Astrocyte (in vitro differentiated cells and primary cell): ENCODE data around the gene SLC35A2.
"Not testable (repeated sequence)": the region's sequence is repeated elsewhere in the genome, so short reads cannot be mapped to it uniquely, and the experiment has no call there.

ENCODE experiments used
- EZH2 ChIP-seq: IDR thresholded peaks from 2 replicates; pipeline ENCODE4 v1.6.1; 2012; ENCODE audit warnings: mild to moderate bottlenecking, low read length, inconsistent platforms; ENCODE audit not compliant: insufficient read depth
- TF ChIP-seq, protein P1 (sequence below): IDR thresholded peaks from 2 replicates; pipeline ENCODE4 v1.5.1; 2011; ENCODE audit warnings: low read depth, mild to moderate bottlenecking, inconsistent platforms, low read length, moderate library complexity; ENCODE audit not compliant: insufficient read depth

DNA sequence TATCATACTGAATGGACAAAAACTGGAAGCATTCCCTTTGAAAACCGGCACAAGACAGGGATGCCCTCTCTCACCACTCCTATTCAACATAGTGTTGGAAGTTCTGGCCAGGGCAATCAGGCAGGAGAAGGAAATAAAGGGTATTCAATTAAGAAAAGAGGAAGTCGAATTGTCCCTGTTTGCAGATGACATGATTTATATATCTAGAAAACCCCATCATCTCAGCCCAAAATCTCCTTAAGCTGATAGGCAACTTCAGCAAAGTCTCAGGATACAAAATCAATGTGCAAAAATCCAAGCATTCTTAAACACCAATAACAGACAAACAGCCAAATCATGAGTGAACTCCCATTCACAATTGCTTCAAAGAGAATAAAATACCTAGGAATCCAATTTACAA is 39.4 kb downstream of the SLC35A2 start:
- TF ChIP-seq, protein P1, sequence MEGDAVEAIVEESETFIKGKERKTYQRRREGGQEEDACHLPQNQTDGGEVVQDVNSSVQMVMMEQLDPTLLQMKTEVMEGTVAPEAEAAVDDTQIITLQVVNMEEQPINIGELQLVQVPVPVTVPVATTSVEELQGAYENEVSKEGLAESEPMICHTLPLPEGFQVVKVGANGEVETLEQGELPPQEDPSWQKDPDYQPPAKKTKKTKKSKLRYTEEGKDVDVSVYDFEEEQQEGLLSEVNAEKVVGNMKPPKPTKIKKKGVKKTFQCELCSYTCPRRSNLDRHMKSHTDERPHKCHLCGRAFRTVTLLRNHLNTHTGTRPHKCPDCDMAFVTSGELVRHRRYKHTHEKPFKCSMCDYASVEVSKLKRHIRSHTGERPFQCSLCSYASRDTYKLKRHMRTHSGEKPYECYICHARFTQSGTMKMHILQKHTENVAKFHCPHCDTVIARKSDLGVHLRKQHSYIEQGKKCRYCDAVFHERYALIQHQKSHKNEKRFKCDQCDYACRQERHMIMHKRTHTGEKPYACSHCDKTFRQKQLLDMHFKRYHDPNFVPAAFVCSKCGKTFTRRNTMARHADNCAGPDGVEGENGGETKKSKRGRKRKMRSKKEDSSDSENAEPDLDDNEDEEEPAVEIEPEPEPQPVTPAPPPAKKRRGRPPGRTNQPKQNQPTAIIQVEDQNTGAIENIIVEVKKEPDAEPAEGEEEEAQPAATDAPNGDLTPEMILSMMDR, result not testable (repeated sequence)
- not testable (repeated sequence) for TF ChIP-seq EZH2
